HCT116 (cell line): ENCODE data around the gene PKD2. TPM values are rescaled to one million over a fixed set of nuclear protein-coding genes. Genes with fewer than 3 reads are reported as not detected.

ENCODE experiments used
- ATAC-seq: fragments of 200-7000 bp; cut with Tn5 transposase; 2 replicates; pipeline ENCODE4 v1.9.1; 2020; ENCODE audit warnings: mild to moderate bottlenecking, moderate library complexity
- BruUV-seq: library from RNA; stranded (reverse); fragments of 400-500 nt; replicated peaks from 2 replicates; lab custom pipeline; 2021; lab: Mats Ljungman, UMichigan
- CTCF ChIA-PET: fragments of 300-600 bp; sonication (Branson Sonifier 250); formaldehyde crosslinking; loops from one replicate; lab custom pipeline; 2021; ENCODE audit warnings: antibody characterized with exemption; lab: Charles Lee
- POLR2A ChIA-PET: fragments of 300-600, 350-600 bp; sonication (Branson Sonifier 250); formaldehyde crosslinking; loops from one replicate; lab custom pipeline; 2021; ENCODE audit warnings: antibody characterized with exemption; lab: Charles Lee
- RAD21 ChIA-PET, 2 experiments: fragments of 300-600 bp; sonication (Branson Sonifier 250); formaldehyde crosslinking; loops; one replicate each; lab custom pipeline; 2023; ENCODE audit warnings: low total read pairs in 2 of 2; ENCODE audit not compliant: uncharacterized antibody in 2 of 2, unreplicated experiment in 2 of 2, low non-redundant PET in 1 of 2; lab: Charles Lee
- DNase-seq: peaks from one replicate; pipeline ENCODE4 v3.0.0-alpha.2; 2010; ENCODE audit warnings: low read depth, low spot score
- H2AFZ ChIP-seq: fragments of 200-600 bp; shearing (Covaris generic), sonication (generic); 2 replicates; pipeline ENCODE4 v1.6.1; 2017; ENCODE audit warnings: low read depth, mixed run types, mixed read lengths, antibody characterized with exemption, low read length; ENCODE audit not compliant: poor library complexity, severe bottlenecking
- H3K27ac ChIP-seq: 2 replicates; pipeline ENCODE4 v1.5.1; 2012; ENCODE audit warnings: low read depth, low read length
- H3K27me3 ChIP-seq: fragments of 200-600 bp; sonication (generic); 2 replicates; pipeline ENCODE4 v1.6.1; 2016; ENCODE audit warnings: mixed run types, low read length, mixed read lengths; ENCODE audit not compliant: insufficient read depth
- H3K36me3 ChIP-seq, 2 experiments: fragments of 200-500 bp in 1 of 2; fragments of 200-600 bp in 1 of 2; sonication (Bioruptor generic) in 1 of 2; sonication (generic) in 1 of 2; 2 replicates each; pipeline versions ENCODE4 v1.5.1 to v1.6.1; 2014 to 2016; ENCODE audit warnings: low read length in 2 of 2, inconsistent platforms in 1 of 2, mixed read lengths in 1 of 2, mixed run types in 1 of 2; ENCODE audit not compliant: insufficient read depth in 2 of 2, control insufficient read depth in 1 of 2
- H3K4me1 ChIP-seq, 2 experiments: fragments of 200-600 bp in 1 of 2; sonication (generic) in 1 of 2; 2 replicates each; pipeline versions ENCODE4 v1.5.1 to v1.6.1; 2012 to 2017; ENCODE audit warnings: low read length in 2 of 2, inconsistent platforms in 1 of 2, mild to moderate bottlenecking in 1 of 2, mixed read lengths in 1 of 2, mixed run types in 1 of 2, moderate library complexity in 1 of 2; ENCODE audit not compliant: insufficient read depth in 2 of 2, control insufficient read depth in 1 of 2
- H3K4me2 ChIP-seq: fragments of 200-600 bp; sonication (generic); 2 replicates; pipeline ENCODE4 v1.6.1; 2017; ENCODE audit warnings: mixed run types, low read length, mixed read lengths
- H3K4me3 ChIP-seq, 2 experiments: fragments of 200-600 bp in 1 of 2; sonication (generic) in 1 of 2; replicated peaks in 1 of 2; 2 replicates each; pipeline ENCODE4 v1.5.1; 2011 to 2016; ENCODE audit warnings: low read length in 2 of 2, control low read depth in 1 of 2, low read depth in 1 of 2, mild to moderate bottlenecking in 1 of 2, mixed read lengths in 1 of 2, mixed run types in 1 of 2
- H3K79me2 ChIP-seq: fragments of 200-600 bp; sonication (generic); 2 replicates; pipeline ENCODE4 v1.6.1; 2017; ENCODE audit warnings: mild to moderate bottlenecking, mixed run types, low read length, moderate library complexity, mixed read lengths; ENCODE audit not compliant: insufficient read depth
- H3K9ac ChIP-seq: fragments of 200-600 bp; sonication (generic); 2 replicates; pipeline ENCODE4 v1.6.1; 2016; ENCODE audit warnings: low read length, mixed read lengths
- H3K9me2 ChIP-seq: fragments of 200-600 bp; sonication (generic), shearing (Covaris generic); 2 replicates; pipeline ENCODE4 v1.6.1; 2017; ENCODE audit warnings: mixed run types, mild to moderate bottlenecking, moderate library complexity; ENCODE audit not compliant: insufficient read depth
- H3K9me3 ChIP-seq, 2 experiments: fragments of 200-500 bp in 1 of 2; fragments of 200-600 bp in 1 of 2; sonication (Bioruptor generic) in 1 of 2; sonication (generic) in 1 of 2; 2 replicates each; pipeline ENCODE4 v1.6.1; 2014 to 2017; ENCODE audit warnings: low read length in 2 of 2, mixed read lengths in 2 of 2, inconsistent platforms in 1 of 2, low read depth in 1 of 2, mild to moderate bottlenecking in 1 of 2, mixed run types in 1 of 2, moderate library complexity in 1 of 2; ENCODE audit not compliant: control insufficient read depth in 1 of 2, insufficient read depth in 1 of 2
- H4K20me1 ChIP-seq: fragments of 200-600 bp; sonication (generic), shearing (Covaris generic); 2 replicates; pipeline ENCODE4 v1.6.1; 2017; ENCODE audit warnings: mixed run types, mild to moderate bottlenecking, moderate library complexity; ENCODE audit not compliant: insufficient read depth
- CBX3 ChIP-seq: IDR thresholded peaks from 2 replicates; pipeline ENCODE4 v1.6.1; 2012; ENCODE audit warnings: low read depth
- CEBPB ChIP-seq: IDR thresholded peaks from 2 replicates; pipeline ENCODE4 v1.6.1; 2012; ENCODE audit warnings: low read depth
- EGR1 ChIP-seq: IDR thresholded peaks from 2 replicates; pipeline ENCODE4 v1.6.1; 2012; ENCODE audit warnings: low read depth
- ELF1 ChIP-seq: IDR thresholded peaks from 2 replicates; pipeline ENCODE4 v1.6.1; 2012; ENCODE audit warnings: low read depth, borderline replicate concordance
- EZH2phosphoT487 ChIP-seq: fragments of 200-600 bp; IDR thresholded peaks from 2 replicates; pipeline ENCODE4 v1.6.1; 2018; ENCODE audit warnings: antibody characterized with exemption, borderline replicate concordance
- JUND ChIP-seq: IDR thresholded peaks from 2 replicates; pipeline ENCODE4 v1.6.1; 2012
- POLR2AphosphoS5 ChIP-seq: IDR thresholded peaks from 2 replicates; pipeline ENCODE4 v1.6.1; 2011; ENCODE audit warnings: mild to moderate bottlenecking, low read depth, low read length, moderate library complexity
- RAD21 ChIP-seq: IDR thresholded peaks from 2 replicates; pipeline ENCODE4 v1.6.1; 2012; ENCODE audit warnings: low read depth, mild to moderate bottlenecking
- SP1 ChIP-seq: IDR thresholded peaks from 2 replicates; pipeline ENCODE4 v1.6.1; 2012; ENCODE audit warnings: low read depth
- TCF7L2 ChIP-seq: IDR thresholded peaks from 2 replicates; pipeline ENCODE4 v1.7.0; 2011; ENCODE audit warnings: borderline replicate concordance, inconsistent platforms; ENCODE audit not compliant: insufficient read depth, insufficient read length; ENCODE audit errors: extremely low read depth
- YY1 ChIP-seq: IDR thresholded peaks from 2 replicates; pipeline ENCODE4 v1.6.1; 2011; ENCODE audit warnings: low read length, low read depth, moderate library complexity, mild to moderate bottlenecking; ENCODE audit not compliant: insufficient replicate concordance; ENCODE audit errors: extremely low read depth
- ZNF274 ChIP-seq: fragments of 200-500 bp; sonication (Bioruptor generic); IDR thresholded peaks from 2 replicates; pipeline ENCODE4 v1.6.1; 2014; ENCODE audit warnings: mild to moderate bottlenecking, low read depth, low read length, inconsistent platforms
- intact Hi-C: fragments of 100-400 bp; cut with micrococcal nuclease; formaldehyde crosslinking; loops from 2 replicates; pipeline ENCODE4 v1.10.0; 2022
- total RNA-seq: library from RNA; stranded (reverse); gene quantifications from one replicate; pipeline ENCODE4 v1.2.1, GENCODE V29; 2021; ENCODE audit not compliant: unreplicated experiment
- TF ChIP-seq, protein P1 (sequence below): IDR thresholded peaks from 2 replicates; pipeline ENCODE4 v1.6.1; 2012
- TF ChIP-seq, protein P2 (sequence below), 3 experiments: fragments of 200-600 bp in 1 of 3; sonication (generic) in 1 of 3; IDR thresholded peaks in 2 of 3; conservative IDR thresholded peaks in 1 of 3; 2 replicates each; pipeline ENCODE4 v1.5.1; 2012 to 2017; ENCODE audit warnings: low read depth in 2 of 3, low read length in 2 of 3, antibody characterized with exemption in 1 of 3, borderline replicate concordance in 1 of 3, control low read depth in 1 of 3, mild to moderate bottlenecking in 1 of 3, mixed read lengths in 1 of 3, mixed run types in 1 of 3, moderate library complexity in 1 of 3; ENCODE audit not compliant: insufficient read depth in 1 of 3
- TF ChIP-seq, protein P3 (sequence below): IDR thresholded peaks from 2 replicates; pipeline ENCODE4 v1.6.1; 2012; ENCODE audit warnings: low read depth

The PKD2 gene
- total RNA-seq, 1 experiment from 2014 or later, result 10.1 TPM

DNA sequence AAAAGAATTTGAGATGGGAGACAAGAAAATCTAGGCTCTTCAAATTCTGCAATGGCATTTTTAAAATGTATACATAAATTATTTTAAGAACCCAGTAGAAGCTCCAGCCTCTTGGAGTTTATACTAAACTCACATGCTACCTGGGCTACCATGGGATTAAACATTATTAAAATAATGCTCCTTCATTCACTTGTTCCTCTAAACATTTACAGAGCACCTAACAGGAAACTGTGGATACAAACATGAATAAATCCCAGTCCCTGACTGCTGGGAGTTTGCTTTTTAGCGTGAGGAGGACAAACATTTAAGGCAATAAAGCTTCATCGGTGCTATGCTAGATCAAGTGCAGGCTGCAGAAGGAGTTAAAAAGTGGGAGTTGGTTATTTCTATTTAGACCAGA is 37.3 kb upstream of the PKD2 start:
- Histone ChIP-seq H2AFZ (no peak overlapping the region), H3K4me1 (peaks cover under 1 to 15% of the 10 kb centered on the region in 2 experiments; a peak in 3 of 4 replicates), H3K4me2 (no peak overlapping the region), H3K9ac (no peak overlapping the region), H3K27ac (no peak overlapping the region), H3K27me3 (no peaks in the 10 kb centered on the region), H3K79me2 (no peaks in the 10 kb centered on the region), H3K9me3 (no peaks in the 10 kb centered on the region), H3K4me3 (no peak overlapping the region), H3K36me3 (no peaks in the 10 kb centered on the region), H4K20me1 (no peaks in the 10 kb centered on the region), H3K9me2 (no peaks in the 10 kb centered on the region)
- DNase-seq, result no peak
- intact Hi-C loops, result loop anchor here (10.0 kb wide), 1 partner anchor 425 kb away; no protein-coding TSS in a partner anchor
- ChIA-PET CTCF (no interaction called here), POLR2A (no interaction called here), RAD21 (no interaction called here)
- TF ChIP-seq POLR2AphosphoS5 (no peak), EGR1 (no peak), ELF1 (no peak), CBX3 (no peak), RAD21 (no peak), SP1 (no peak), ZNF274 (no peak), TCF7L2 (no peak), EZH2phosphoT487 (no peak), YY1 (no peak), CEBPB (no peak), JUND (no peak)
- TF ChIP-seq, protein P1, sequence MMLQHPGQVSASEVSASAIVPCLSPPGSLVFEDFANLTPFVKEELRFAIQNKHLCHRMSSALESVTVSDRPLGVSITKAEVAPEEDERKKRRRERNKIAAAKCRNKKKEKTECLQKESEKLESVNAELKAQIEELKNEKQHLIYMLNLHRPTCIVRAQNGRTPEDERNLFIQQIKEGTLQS, result no peak
- TF ChIP-seq, protein P2, sequence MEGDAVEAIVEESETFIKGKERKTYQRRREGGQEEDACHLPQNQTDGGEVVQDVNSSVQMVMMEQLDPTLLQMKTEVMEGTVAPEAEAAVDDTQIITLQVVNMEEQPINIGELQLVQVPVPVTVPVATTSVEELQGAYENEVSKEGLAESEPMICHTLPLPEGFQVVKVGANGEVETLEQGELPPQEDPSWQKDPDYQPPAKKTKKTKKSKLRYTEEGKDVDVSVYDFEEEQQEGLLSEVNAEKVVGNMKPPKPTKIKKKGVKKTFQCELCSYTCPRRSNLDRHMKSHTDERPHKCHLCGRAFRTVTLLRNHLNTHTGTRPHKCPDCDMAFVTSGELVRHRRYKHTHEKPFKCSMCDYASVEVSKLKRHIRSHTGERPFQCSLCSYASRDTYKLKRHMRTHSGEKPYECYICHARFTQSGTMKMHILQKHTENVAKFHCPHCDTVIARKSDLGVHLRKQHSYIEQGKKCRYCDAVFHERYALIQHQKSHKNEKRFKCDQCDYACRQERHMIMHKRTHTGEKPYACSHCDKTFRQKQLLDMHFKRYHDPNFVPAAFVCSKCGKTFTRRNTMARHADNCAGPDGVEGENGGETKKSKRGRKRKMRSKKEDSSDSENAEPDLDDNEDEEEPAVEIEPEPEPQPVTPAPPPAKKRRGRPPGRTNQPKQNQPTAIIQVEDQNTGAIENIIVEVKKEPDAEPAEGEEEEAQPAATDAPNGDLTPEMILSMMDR (IDR thresholded peaks at IDR 0.05 in 2 of 3, conservative IDR thresholded peaks at IDR 0.05 in 1 of 3; ENCODE audit: borderline replicate concordance in 1 of 3, insufficient read depth in 1 of 3, low read depth in 2 of 3, low read length in 2 of 3), result no peak
- TF ChIP-seq, protein P3, sequence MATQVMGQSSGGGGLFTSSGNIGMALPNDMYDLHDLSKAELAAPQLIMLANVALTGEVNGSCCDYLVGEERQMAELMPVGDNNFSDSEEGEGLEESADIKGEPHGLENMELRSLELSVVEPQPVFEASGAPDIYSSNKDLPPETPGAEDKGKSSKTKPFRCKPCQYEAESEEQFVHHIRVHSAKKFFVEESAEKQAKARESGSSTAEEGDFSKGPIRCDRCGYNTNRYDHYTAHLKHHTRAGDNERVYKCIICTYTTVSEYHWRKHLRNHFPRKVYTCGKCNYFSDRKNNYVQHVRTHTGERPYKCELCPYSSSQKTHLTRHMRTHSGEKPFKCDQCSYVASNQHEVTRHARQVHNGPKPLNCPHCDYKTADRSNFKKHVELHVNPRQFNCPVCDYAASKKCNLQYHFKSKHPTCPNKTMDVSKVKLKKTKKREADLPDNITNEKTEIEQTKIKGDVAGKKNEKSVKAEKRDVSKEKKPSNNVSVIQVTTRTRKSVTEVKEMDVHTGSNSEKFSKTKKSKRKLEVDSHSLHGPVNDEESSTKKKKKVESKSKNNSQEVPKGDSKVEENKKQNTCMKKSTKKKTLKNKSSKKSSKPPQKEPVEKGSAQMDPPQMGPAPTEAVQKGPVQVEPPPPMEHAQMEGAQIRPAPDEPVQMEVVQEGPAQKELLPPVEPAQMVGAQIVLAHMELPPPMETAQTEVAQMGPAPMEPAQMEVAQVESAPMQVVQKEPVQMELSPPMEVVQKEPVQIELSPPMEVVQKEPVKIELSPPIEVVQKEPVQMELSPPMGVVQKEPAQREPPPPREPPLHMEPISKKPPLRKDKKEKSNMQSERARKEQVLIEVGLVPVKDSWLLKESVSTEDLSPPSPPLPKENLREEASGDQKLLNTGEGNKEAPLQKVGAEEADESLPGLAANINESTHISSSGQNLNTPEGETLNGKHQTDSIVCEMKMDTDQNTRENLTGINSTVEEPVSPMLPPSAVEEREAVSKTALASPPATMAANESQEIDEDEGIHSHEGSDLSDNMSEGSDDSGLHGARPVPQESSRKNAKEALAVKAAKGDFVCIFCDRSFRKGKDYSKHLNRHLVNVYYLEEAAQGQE, result no peak
- no TSS peak for BruUV-seq
- ATAC-seq, result no peak
